ENCODE results near the gene PTPRU. TPM values are rescaled to one million over a fixed set of nuclear protein-coding genes. Genes with fewer than 3 reads are reported as not detected.

The PTPRU gene
- total RNA-seq, 1 donor from 2014 or later: 15.3 TPM

DNA sequence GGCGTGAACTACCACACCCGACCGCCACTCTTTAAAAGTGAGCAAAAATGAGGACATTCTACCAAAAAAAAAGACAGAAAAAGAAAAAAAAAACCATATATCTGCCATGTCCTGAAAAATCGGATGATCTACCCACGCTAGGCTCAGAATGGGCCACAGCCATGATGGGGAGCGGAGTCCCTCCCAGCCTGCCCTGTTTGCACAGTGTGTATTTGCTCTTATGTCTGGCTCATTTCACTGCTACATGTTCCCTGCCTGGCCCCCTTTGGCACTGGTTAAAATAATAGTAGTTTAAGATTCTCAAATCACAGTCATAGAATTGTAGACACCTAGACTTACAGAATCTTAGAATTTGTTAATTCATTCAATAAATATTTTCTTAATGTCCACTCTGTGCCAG, 121.9 kb downstream of the PTPRU start:
- intact Hi-C loops (cut with micrococcal nuclease): no loop called here
- TF ChIP-seq, protein P1, sequence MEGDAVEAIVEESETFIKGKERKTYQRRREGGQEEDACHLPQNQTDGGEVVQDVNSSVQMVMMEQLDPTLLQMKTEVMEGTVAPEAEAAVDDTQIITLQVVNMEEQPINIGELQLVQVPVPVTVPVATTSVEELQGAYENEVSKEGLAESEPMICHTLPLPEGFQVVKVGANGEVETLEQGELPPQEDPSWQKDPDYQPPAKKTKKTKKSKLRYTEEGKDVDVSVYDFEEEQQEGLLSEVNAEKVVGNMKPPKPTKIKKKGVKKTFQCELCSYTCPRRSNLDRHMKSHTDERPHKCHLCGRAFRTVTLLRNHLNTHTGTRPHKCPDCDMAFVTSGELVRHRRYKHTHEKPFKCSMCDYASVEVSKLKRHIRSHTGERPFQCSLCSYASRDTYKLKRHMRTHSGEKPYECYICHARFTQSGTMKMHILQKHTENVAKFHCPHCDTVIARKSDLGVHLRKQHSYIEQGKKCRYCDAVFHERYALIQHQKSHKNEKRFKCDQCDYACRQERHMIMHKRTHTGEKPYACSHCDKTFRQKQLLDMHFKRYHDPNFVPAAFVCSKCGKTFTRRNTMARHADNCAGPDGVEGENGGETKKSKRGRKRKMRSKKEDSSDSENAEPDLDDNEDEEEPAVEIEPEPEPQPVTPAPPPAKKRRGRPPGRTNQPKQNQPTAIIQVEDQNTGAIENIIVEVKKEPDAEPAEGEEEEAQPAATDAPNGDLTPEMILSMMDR (IDR thresholded peaks at IDR 0.05; ENCODE audit: borderline replicate concordance): no peak
- no peak for DNase-seq
- H3K4me3 ChIP-seq: no peak overlapping the region
- no peaks in the 10 kb centered on the region for H3K9me3 ChIP-seq (replicated peaks)
- peaks cover 89% of the 10 kb centered on the region for H3K27me3 ChIP-seq (ENCODE audit: low read depth)
- no peaks in the 10 kb centered on the region for H3K36me3 ChIP-seq
- H3K27ac ChIP-seq (replicated peaks): no peak overlapping the region
- H3K4me1 ChIP-seq: no peaks in the 10 kb centered on the region

DNA sequence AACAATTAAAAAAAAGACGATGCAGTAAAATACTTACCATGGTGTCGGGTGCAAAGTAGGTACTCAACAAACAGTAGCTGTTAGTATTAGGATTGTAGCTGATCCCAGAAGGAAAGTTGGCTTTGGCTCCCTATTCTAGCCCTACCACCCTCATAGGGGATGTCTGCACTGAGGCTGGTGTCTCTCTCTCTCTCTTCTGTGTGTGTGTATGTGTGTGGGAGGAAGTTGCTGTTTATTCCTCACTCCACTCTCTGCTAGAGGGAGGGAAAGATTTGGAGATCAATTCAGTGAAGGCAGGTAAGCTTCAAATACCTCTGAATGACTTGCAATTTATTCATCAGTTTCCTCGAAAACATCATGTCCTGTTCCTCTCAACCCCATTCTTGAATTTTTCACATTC, 124.4 kb downstream of the PTPRU start:
- Histone ChIP-seq H3K27me3 (ENCODE audit: low read depth) (peaks cover 83% of the 10 kb centered on the region), H3K9me3 (replicated peaks) (no peaks in the 10 kb centered on the region), H3K4me1 (no peaks in the 10 kb centered on the region), H3K27ac (replicated peaks) (no peak overlapping the region), H3K4me3 (no peak overlapping the region), H3K36me3 (no peaks in the 10 kb centered on the region)
- TF ChIP-seq, protein P1 (IDR thresholded peaks at IDR 0.05; ENCODE audit: borderline replicate concordance): no peak
- intact Hi-C loops (cut with micrococcal nuclease): no loop called here
- DNase-seq: no peak

DNA sequence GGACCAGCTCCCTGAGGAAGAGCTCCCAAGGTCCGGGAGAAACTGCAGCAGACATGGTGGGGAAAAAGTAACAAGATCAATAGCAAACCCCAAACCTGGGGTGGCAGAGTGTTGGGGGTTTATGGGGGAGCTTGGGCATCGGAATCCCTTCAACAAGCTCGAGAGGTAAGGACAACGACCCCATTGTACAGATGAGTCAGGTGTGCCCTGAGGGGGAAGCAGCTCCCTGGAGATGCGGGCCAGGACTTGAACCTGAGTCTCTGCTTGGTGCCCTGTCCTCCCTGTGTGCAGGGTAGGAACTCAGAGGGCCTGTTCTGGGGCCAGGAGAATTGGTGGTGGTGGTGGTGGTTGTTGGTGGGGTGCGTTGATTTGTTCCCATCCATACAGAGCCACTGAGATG, 125.4 kb downstream of the PTPRU start:
- Histone ChIP-seq H3K36me3 (no peaks in the 10 kb centered on the region), H3K27ac (replicated peaks) (no peak overlapping the region), H3K4me1 (no peaks in the 10 kb centered on the region), H3K9me3 (replicated peaks) (no peaks in the 10 kb centered on the region), H3K4me3 (no peak overlapping the region), H3K27me3 (ENCODE audit: low read depth) (peaks cover 84% of the 10 kb centered on the region)
- no peak for DNase-seq
- TF ChIP-seq, protein P1 (IDR thresholded peaks at IDR 0.05; ENCODE audit: borderline replicate concordance): no peak
- intact Hi-C loops (cut with micrococcal nuclease): no loop called here

DNA sequence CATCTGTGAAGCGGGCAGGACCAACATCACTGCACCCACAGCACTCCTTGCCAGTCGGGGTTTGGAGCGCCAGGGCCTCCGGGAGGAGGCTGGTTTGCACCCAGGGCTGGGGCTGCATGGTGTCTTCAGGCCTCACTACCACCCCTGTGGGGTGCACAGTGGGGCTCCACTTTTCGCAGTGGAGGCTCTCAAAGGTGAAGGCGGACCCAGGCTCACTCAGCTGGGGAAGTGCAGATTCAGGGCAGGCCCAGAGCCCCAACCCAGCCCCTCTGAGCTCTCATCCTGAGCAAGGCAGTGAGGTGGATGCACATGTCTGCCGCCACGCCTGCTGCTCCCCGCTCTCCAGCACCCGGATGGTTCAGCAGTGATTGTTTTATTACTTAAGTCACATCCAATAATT, 125.8 kb downstream of the PTPRU start:
- intact Hi-C loops (cut with micrococcal nuclease): no loop called here
- Histone ChIP-seq H3K27me3 (ENCODE audit: low read depth) (peaks cover 84% of the 10 kb centered on the region), H3K9me3 (replicated peaks) (no peaks in the 10 kb centered on the region), H3K4me1 (no peaks in the 10 kb centered on the region), H3K36me3 (no peaks in the 10 kb centered on the region), H3K4me3 (no peak overlapping the region), H3K27ac (replicated peaks) (no peak overlapping the region)
- DNase-seq: no peak
- TF ChIP-seq, protein P1 (IDR thresholded peaks at IDR 0.05; ENCODE audit: borderline replicate concordance): no peak

DNA sequence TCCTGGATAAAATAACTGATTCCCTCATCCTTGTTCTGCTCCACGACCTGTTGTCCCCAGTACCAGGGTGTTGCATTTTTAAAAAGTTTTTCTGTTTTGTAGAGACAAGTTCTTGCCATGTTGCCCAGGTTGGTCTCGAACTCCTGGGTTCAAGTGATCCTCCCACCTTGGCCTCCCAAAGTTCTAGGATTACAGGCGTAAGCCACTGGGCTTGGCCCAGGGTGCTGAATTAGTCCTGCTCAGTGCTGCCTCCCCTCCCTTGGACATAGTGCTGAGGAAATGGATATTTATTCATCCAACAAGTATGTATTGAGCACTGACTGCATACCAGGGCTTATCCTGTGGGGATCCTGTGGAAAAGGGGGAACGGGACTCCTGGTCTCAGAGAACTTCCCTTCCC, 126.4 kb downstream of the PTPRU start:
- TF ChIP-seq, protein P1 (IDR thresholded peaks at IDR 0.05; ENCODE audit: borderline replicate concordance): no peak
- no peaks in the 10 kb centered on the region for H3K4me1 ChIP-seq
- no peak for DNase-seq
- intact Hi-C loops (cut with micrococcal nuclease): no loop called here
- H3K9me3 ChIP-seq (replicated peaks): no peaks in the 10 kb centered on the region
- H3K27me3 ChIP-seq (ENCODE audit: low read depth): peaks cover 87% of the 10 kb centered on the region
- H3K4me3 ChIP-seq: no peak overlapping the region
- no peaks in the 10 kb centered on the region for H3K36me3 ChIP-seq
- H3K27ac ChIP-seq (replicated peaks): no peak overlapping the region

DNA sequence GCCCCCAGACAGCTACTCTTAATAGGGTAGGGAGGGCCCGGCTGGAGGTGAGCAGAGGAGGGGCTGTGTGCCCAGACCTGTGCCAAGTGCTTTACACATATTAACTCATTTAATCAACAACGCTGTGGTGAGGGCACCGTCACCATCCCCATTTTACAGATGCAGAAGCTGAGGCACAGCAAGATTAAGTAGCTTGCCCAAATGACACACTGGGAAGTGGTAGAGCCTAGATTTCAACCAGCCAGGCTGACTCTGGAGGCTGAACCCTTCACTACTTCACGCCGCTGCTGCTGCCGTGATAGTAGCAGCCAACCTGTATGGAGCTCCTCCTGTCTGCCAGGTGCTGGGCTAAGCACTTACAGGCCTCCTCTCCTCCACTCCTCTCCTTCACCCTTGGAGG, 127.2 kb downstream of the PTPRU start:
- intact Hi-C loops (cut with micrococcal nuclease): no loop called here
- H3K9me3 ChIP-seq (replicated peaks): no peaks in the 10 kb centered on the region
- H3K27ac ChIP-seq (replicated peaks): no peak overlapping the region
- no peaks in the 10 kb centered on the region for H3K36me3 ChIP-seq
- no peaks in the 10 kb centered on the region for H3K4me1 ChIP-seq
- TF ChIP-seq, protein P1 (IDR thresholded peaks at IDR 0.05; ENCODE audit: borderline replicate concordance): no peak
- no peak overlapping the region for H3K4me3 ChIP-seq
- DNase-seq: no peak
- H3K27me3 ChIP-seq (ENCODE audit: low read depth): peaks cover 87% of the 10 kb centered on the region
